AG09309 (cell line): ENCODE data around the gene OR1M1.

ENCODE experiments used
- DNase-seq: peaks from one replicate; pipeline ENCODE4 v3.0.0-alpha.2; 2010; ENCODE audit warnings: low read depth
- H3K4me3 ChIP-seq: 2 replicates; pipeline ENCODE4 v1.5.1; 2011; ENCODE audit warnings: mild to moderate bottlenecking, low read depth, low read length, moderate library complexity; ENCODE audit not compliant: control insufficient read depth
- CTCF ChIP-seq: IDR thresholded peaks from 2 replicates; pipeline ENCODE4 v1.5.1; 2011; ENCODE audit warnings: mild to moderate bottlenecking, low read depth, low read length, inconsistent platforms; ENCODE audit not compliant: insufficient read depth, control insufficient read depth; ENCODE audit errors: missing control alignments

Gene OR1M1

GRCh38 chr19:9086761-9087160 is at the start of gene OR1M1:
TSS of gene OR1M1 (plus strand) at chr19:9087061. CDS start at chr19:9093245, 6,184 bp downstream.
- DNase-seq, result no peak
- H3K4me3 ChIP-seq, result no peak within 1 kb of the TSS
- no peak for TF ChIP-seq CTCF

GRCh38 chr19:9037400-9038062 is 49.3 kb upstream of the OR1M1 start:
- no peak for TF ChIP-seq CTCF
- no peak overlapping the region for H3K4me3 ChIP-seq
- DNase-seq, result no peak

- TF ChIP-seq CTCF, result no peak
- no peak for DNase-seq
- H3K4me3 ChIP-seq, result no peak overlapping the region
Observed at GRCh38 chr19:9039728-9040127, 47.1 kb upstream of the OR1M1 start.

GRCh38 chr19:9040131-9040530 is 46.7 kb upstream of the OR1M1 start:
- TF ChIP-seq CTCF, result no peak
- H3K4me3 ChIP-seq, result no peak overlapping the region
- DNase-seq, result no peak

- H3K4me3 ChIP-seq, result no peak overlapping the region
- no peak for TF ChIP-seq CTCF
- DNase-seq, result no peak
Observed at GRCh38 chr19:9041023-9041422, 45.8 kb upstream of the OR1M1 start.

GRCh38 chr19:9043524-9043923 is 43.3 kb upstream of the OR1M1 start:
- no peak for TF ChIP-seq CTCF
- no peak overlapping the region for H3K4me3 ChIP-seq
- DNase-seq, result no peak
